Astrocyte of the cerebellum (primary cell): ENCODE data around the gene CCDC188.

Experiments used
- DNase-seq: peaks from one replicate; pipeline ENCODE4 v3.0.0-alpha.2; 2011; ENCODE audit warnings: low read depth
- H3K4me3 ChIP-seq: 2 replicates; pipeline ENCODE4 v1.5.1; 2011; ENCODE audit warnings: mild to moderate bottlenecking, low read depth, low read length, moderate library complexity
- in situ Hi-C: cut with HindIII; loops from 2 replicates; pipeline ENCODE4 v1.10.0; 2017; ENCODE audit warnings: low sequenced_read_pairs
- TF ChIP-seq, protein P1 (sequence below): IDR thresholded peaks from 2 replicates; pipeline ENCODE4 v1.5.1; 2012; ENCODE audit warnings: low read length, low read depth, moderate library complexity, mild to moderate bottlenecking; ENCODE audit errors: missing control alignments

CCDC188 gene

DNA sequence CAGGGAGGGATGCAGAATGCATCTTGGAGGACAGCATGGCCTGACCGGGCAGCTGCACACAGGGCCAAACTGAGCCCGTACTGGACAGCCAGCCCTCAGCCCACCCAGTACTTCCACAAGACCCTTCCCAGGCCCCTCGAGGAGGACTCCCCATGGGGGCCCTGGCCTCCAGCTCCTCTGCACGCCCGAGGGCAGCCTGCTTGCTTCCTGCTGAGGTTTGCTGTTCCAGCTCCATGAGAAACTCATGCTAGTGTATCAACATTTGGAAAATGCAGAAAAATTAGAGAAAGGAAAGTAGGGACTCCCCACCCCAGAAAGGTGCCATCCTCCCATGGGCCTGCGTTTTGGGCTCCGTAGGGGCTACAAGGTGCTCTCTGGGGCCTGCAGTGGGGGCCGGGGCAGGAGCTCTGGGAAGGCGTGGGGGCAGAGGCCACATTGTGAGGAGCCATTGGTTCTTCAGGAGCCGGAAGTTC is 21.3 kb upstream of the CCDC188 start:
- in situ Hi-C loops, result loop anchor here (5.0 kb wide), 1 partner anchor 85 kb away; no protein-coding TSS in a partner anchor
- H3K4me3 ChIP-seq, result no peak overlapping the region
- DNase-seq, result no peak
- TF ChIP-seq, protein P1, sequence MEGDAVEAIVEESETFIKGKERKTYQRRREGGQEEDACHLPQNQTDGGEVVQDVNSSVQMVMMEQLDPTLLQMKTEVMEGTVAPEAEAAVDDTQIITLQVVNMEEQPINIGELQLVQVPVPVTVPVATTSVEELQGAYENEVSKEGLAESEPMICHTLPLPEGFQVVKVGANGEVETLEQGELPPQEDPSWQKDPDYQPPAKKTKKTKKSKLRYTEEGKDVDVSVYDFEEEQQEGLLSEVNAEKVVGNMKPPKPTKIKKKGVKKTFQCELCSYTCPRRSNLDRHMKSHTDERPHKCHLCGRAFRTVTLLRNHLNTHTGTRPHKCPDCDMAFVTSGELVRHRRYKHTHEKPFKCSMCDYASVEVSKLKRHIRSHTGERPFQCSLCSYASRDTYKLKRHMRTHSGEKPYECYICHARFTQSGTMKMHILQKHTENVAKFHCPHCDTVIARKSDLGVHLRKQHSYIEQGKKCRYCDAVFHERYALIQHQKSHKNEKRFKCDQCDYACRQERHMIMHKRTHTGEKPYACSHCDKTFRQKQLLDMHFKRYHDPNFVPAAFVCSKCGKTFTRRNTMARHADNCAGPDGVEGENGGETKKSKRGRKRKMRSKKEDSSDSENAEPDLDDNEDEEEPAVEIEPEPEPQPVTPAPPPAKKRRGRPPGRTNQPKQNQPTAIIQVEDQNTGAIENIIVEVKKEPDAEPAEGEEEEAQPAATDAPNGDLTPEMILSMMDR, result no peak

DNA sequence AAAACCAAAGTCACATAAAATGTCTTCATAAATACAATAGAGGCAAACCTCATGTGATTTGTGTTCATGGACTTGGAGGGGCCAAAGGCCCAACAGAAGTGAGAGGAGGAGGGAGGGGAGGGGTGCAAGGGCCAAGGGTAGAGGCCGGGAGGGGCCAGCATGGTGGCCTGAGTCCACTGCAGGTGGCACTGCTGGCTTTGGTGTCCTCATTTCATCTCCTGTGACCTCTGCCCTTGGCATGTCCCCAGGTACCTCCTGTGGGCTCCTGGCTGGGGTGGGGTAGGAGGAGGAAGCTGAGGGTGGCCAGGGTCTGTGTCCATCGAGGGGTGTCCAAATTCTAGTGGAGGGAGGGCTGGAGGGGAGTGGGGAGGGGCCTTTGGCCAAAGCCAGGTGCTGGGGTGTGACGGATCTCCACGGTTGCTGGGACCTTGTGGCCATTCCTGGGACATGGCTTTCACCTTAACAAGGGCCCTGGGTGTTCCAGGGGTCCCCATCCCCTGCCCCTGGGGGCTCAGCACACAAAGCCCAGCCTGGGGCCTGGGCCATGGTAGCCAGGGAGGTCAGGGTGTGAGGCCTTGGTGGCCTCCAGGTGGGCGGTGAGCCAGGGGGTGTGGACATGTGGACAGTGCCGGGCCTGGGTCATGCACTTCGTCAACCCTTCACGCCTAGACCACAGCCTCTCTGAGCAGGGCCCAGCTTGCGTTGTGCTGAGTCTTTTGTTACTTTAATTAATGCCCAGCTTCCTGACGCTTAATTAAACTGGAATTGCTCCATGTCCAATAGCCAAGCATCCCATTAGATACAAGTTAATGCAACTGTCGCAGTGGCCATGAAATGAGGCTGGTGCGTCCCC is 20.7 kb upstream of the CCDC188 start:
- no peak overlapping the region for H3K4me3 ChIP-seq
- TF ChIP-seq, protein P1, result no peak
- no peak for DNase-seq
- in situ Hi-C loops, result loop anchor here (5.0 kb wide), 1 partner anchor 86 kb away; no protein-coding TSS in a partner anchor

DNA sequence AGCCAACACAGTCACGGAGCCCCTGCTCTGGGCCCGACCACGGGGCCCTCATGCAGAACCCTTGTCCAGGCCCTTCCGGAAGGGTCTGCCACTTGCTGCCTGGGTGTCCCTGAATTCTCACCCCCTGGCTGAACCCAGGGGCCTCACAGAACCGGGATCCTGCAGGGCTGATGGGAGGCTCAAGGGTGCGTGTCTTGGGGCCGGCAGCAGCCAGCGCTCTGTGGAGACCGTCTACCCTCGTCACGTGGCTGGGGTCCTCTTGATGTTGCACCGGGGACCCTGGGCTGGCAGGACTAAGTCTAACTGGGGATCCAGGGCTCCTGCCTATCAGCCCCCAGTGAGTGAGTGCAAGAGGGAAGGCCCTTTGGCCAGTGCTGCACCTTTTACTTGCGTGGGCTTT is 19.3 kb upstream of the CCDC188 start:
- in situ Hi-C loops, result loop anchor here (5.0 kb wide), 1 partner anchor 87 kb away; no protein-coding TSS in a partner anchor
- no peak for DNase-seq
- TF ChIP-seq, protein P1, result no peak
- no peak overlapping the region for H3K4me3 ChIP-seq

DNA sequence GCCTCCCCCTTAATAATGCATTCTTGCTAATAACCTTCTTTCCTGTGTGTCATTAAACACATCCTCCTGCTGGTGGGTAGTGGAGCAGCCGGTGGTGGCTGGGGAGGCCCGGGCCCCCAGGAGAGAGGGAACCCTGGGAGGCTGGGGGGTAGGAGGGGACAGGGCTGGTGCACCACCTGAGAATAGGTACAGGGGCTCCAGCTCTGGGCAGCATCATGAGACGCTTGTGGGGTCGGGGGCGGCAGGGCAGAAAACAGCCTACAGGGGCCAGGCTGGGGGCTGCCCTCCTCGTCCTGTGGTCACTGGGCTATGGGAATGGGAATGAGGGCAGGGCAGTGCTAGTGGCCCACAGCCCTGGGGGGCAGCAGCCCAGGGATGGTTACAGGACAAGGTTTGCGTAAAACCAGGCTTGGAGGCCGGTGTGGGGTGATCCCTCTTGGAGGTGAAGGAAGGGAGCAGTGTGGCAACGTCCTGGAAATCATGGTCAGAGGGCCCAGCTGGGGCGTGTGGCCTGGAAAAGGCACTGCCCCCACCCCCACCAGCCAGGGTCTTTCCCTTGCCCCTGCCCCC is 18.5 kb upstream of the CCDC188 start:
- TF ChIP-seq, protein P1, result no peak
- DNase-seq, result no peak
- in situ Hi-C loops, result no loop called here
- no peak overlapping the region for H3K4me3 ChIP-seq

DNA sequence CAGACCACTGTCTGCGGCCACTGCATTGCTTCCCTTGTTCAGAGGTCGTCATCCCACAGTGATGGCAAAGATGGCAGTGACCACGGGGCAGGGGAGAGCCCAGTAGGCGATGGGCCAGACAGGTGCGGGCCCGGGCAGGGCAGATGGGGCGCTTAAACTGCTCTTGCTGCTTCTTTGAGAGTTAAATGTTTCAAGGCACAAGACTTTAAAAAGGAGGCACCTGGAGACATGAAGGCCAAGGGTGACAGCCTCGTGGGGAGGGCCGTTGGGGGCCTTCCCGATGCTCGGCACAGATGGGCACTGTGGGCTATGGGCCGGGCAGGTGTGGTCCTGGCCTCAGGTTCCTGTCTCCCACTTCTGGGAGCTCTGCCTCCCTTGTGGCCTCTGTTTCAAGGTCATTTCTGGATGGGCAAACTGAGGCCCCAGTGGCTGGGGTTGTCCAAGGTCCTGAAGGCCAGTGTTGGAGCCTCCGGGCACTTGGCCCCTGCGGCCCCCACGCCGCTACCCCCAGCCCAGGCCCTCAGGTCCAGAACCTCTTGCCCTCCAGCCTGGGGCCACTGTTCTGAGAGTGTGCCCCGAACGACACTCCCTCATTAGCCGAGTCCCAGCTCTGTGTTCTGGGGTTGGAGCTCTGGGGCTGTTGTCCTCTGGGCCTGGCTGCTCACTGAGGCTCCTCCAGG is 16.9 kb upstream of the CCDC188 start:
- DNase-seq, result no peak
- TF ChIP-seq, protein P1, result no peak
- H3K4me3 ChIP-seq, result no peak overlapping the region
- in situ Hi-C loops, result no loop called here

DNA sequence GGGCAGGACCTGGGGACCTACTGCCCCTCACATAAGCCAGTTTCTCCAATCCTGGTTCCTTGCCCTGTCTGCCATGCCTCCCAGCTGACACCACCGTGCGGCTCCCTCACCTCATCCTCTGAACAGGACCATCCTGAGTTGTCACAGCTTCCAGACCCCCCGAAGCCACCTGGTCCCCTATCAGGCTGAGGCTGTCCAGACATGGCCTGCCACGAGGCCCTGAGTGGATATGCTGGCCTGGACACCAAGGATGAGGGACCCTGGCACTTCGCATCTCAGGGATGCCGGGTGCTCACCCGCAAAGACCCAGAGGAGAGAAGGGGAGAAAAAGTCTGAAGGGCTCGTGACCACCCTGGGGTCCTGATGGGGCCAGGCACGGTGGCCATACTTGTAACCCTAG is 15.8 kb upstream of the CCDC188 start:
- TF ChIP-seq, protein P1, result no peak
- in situ Hi-C loops, result no loop called here
- no peak overlapping the region for H3K4me3 ChIP-seq
- DNase-seq, result no peak
